ENCODE results near the gene PTCH2.

DNA sequence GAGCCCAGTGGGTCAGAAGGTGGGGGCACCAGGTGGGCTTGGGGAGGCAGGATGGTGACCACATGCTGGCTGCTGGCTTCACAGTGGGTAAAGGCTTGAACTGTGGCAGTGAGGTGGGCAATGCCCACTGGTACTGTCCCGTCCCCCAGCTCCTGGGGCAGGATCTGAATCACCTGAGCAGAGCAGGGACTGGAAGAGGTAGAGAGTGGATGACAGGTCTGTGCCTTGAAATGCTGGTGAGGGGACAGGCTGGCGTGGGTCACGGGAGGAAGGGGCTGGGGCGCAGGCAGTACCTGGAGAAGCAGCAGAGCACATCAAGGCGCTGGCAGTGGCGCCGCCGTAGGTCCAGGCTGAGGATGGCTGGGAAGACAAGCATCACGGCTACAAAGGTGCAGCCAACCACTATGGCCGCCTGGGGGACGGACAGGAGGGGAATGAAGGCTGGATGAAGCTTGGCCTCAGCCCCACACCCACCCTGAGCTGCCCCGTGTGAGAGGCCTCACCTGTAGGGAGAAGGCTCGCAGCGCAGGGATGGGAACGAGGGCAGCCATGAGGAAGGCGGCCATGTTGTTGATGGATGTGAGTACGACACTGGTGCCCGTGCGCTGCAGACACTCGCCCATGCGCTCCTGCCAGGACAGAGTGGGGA is 14.9 kb downstream of the PTCH2 start:
- TF ChIP-seq THRA (CRISPR knock-in tag; IDR thresholded peaks at IDR 0.05; ENCODE audit: borderline replicate concordance) (no peak), U2AF2 (IDR thresholded peaks at IDR 0.05; ENCODE audit: low read depth, low read length) (no peak), POLR2AphosphoS5 (IDR thresholded peaks at IDR 0.05; ENCODE audit: low read depth, low read length) (no peak), BCL3 (CRISPR knock-in tag; IDR thresholded peaks at IDR 0.05) (no peak), EP300 (IDR thresholded peaks at IDR 0.05; ENCODE audit: low read depth in 2 of 2, low read length in 2 of 2) (no peak), EP300 (CRISPR knock-in tag; IDR thresholded peaks at IDR 0.05; ENCODE audit: borderline replicate concordance) (no peak)
- TF ChIP-seq, protein P1, sequence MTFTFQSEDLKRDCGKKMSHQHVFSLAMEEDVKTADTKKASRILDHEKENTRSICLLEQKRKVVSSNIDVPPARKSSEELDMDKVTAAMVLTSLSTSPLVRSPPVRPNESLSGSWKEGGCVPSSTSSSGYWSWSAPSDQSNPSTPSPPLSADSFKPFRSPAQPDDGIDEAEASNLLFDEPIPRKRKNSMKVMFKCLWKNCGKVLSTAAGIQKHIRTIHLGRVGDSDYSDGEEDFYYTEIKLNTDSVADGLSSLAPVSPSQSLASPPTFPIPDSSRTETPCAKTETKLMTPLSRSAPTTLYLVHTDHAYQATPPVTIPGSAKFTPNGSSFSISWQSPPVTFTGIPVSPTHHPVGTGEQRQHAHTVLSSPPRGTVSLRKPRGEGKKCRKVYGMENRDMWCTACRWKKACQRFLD (CRISPR knock-in tag; IDR thresholded peaks at IDR 0.05; ENCODE audit: borderline replicate concordance) = no peak

Data from HepG2 (cell line).